ENCODE data around the gene PSMD8.
"Not testable (repeated sequence)": the region's sequence is repeated elsewhere in the genome, so short reads cannot be mapped to it uniquely, and the experiment has no call there.

The PSMD8 gene

GRCh38 chr19:38362076-38362945 is 12.1 kb upstream of the PSMD8 start:
- peak; percentile 64 for DNase-seq

GRCh38 chr19:38362946-38363688 is 11.3 kb upstream of the PSMD8 start:
- not testable (repeated sequence) for DNase-seq

GRCh38 chr19:38367041-38367440 is 7.3 kb upstream of the PSMD8 start:
- DNase-seq = no peak

GRCh38 chr19:38369584-38369983 is 4.8 kb upstream of the PSMD8 start:
- DNase-seq = no peak

- DNase-seq = no peak
Measured at GRCh38 chr19:38370299-38370698, 4.1 kb upstream of the PSMD8 start.

- DNase-seq = no peak
Measured at GRCh38 chr19:38371081-38371480, 3.3 kb upstream of the PSMD8 start.

GRCh38 chr19:38373907-38374331 is 452 bp upstream of the PSMD8 start:
- DNase-seq = no peak

GRCh38 chr19:38375098-38375493 is 725 bp downstream of the PSMD8 start:
- no peak for DNase-seq

- no peak for DNase-seq
Measured at GRCh38 chr19:38375748-38376147, 1.4 kb downstream of the PSMD8 start.

- no peak for DNase-seq
Measured at GRCh38 chr19:38376576-38376975, 2.2 kb downstream of the PSMD8 start.

- DNase-seq = no peak
Measured at GRCh38 chr19:38377052-38377451, 2.7 kb downstream of the PSMD8 start.

- DNase-seq = no peak
Measured at GRCh38 chr19:38378866-38379265, 4.5 kb downstream of the PSMD8 start.

- no peak for DNase-seq
Measured at GRCh38 chr19:38381138-38381537, 6.8 kb downstream of the PSMD8 start.

GRCh38 chr19:38383184-38383583 is 8.8 kb downstream of the PSMD8 start:
- DNase-seq = no peak

- no peak for DNase-seq
Measured at GRCh38 chr19:38383743-38384142, 9.4 kb downstream of the PSMD8 start.

- no peak for DNase-seq
Measured at GRCh38 chr19:38384209-38385027, 10.0 kb downstream of the PSMD8 start.

- DNase-seq = no peak
Measured at GRCh38 chr19:38385057-38385803, 10.9 kb downstream of the PSMD8 start.

- DNase-seq = no peak
Measured at GRCh38 chr19:38385804-38386257, 11.5 kb downstream of the PSMD8 start.

GRCh38 chr19:38386300-38386970 is 12.1 kb downstream of the PSMD8 start:
- no peak for DNase-seq

- DNase-seq = no peak
Measured at GRCh38 chr19:38386971-38387549, 12.7 kb downstream of the PSMD8 start.

Measured in activated CD4-positive, alpha-beta T cell treated with anti-CD3 and anti-CD28 coated beads, Interleukin-2, amount 50 U/mL, for 1 hour (primary cell).